ENCODE data around the gene RAD21L1. TPM values are rescaled to one million over a fixed set of nuclear protein-coding genes. Genes with fewer than 3 reads are reported as not detected.

The RAD21L1 gene
- total and polyA plus RNA-seq, 2 donors (not counting 1 experiment from before 2014, with no cell fraction given): 0.16 to 0.50 TPM

- DNase-seq (ENCODE audit: low read depth in 2 of 2): no peak
- Histone ChIP-seq H3K27ac (ENCODE audit: insufficient read depth, low read length) (no peak overlapping the region), H3K4me1 (ENCODE audit: control insufficient read depth, extremely low read depth, insufficient read depth, low read length) (no peaks in the 10 kb centered on the region), H3K79me2 (ENCODE audit: control insufficient read depth, insufficient read depth, low read length) (no peaks in the 10 kb centered on the region), H3K4me2 (ENCODE audit: extremely low read depth, insufficient read depth, low read length) (no peak overlapping the region), H3K27me3 (ENCODE audit: control insufficient read depth, insufficient read depth, low read length) (peaks cover 24% of the 10 kb centered on the region), H2AFZ (ENCODE audit: low read length) (no peak overlapping the region), H3K9me3 (ENCODE audit: control insufficient read depth, insufficient read depth, low read depth, low read length) (no peaks in the 10 kb centered on the region), H3K36me3 (ENCODE audit: control insufficient read depth, insufficient read depth, low read length) (no peaks in the 10 kb centered on the region), H4K20me1 (ENCODE audit: control insufficient read depth, extremely low read depth, insufficient read depth, low read length) (no peaks in the 10 kb centered on the region), H3K9ac (ENCODE audit: insufficient read depth, low read length) (no peak overlapping the region), H3K4me3 (replicated peaks in 1 of 4; ENCODE audit: control extremely low read depth in 1 of 4, insufficient read depth in 1 of 4, low read depth in 3 of 4, low read length in 4 of 4) (no peak overlapping the region)
- TF ChIP-seq EZH2 (IDR thresholded peaks at IDR 0.05; ENCODE audit: low read length, missing control alignments) (no peak), CTCF (conservative IDR thresholded peaks at IDR 0.05 in 1 of 2, IDR thresholded peaks at IDR 0.05 in 1 of 2; ENCODE audit: low read depth in 1 of 2, low read length in 2 of 2) (no peak)
Measured at GRCh38 chr20:1205802-1206201, 20.0 kb upstream of the RAD21L1 start.

GRCh38 chr20:1206366-1207148 is 19.3 kb upstream of the RAD21L1 start:
- Histone ChIP-seq H3K36me3 (ENCODE audit: control insufficient read depth, insufficient read depth, low read length) (no peaks in the 10 kb centered on the region), H3K4me2 (ENCODE audit: extremely low read depth, insufficient read depth, low read length) (peak overlapping the region; percentile 13), H3K27me3 (ENCODE audit: control insufficient read depth, insufficient read depth, low read length) (peaks cover 24% of the 10 kb centered on the region), H2AFZ (ENCODE audit: low read length) (no peak overlapping the region), H3K4me3 (replicated peaks in 1 of 4; ENCODE audit: control extremely low read depth in 1 of 4, insufficient read depth in 1 of 4, low read depth in 3 of 4, low read length in 4 of 4) (peak overlapping the region in 1 of 4 experiments; percentile 28), H3K27ac (ENCODE audit: insufficient read depth, low read length) (no peak overlapping the region), H3K79me2 (ENCODE audit: control insufficient read depth, insufficient read depth, low read length) (no peaks in the 10 kb centered on the region), H3K4me1 (ENCODE audit: control insufficient read depth, extremely low read depth, insufficient read depth, low read length) (no peaks in the 10 kb centered on the region), H4K20me1 (ENCODE audit: control insufficient read depth, extremely low read depth, insufficient read depth, low read length) (no peaks in the 10 kb centered on the region), H3K9me3 (ENCODE audit: control insufficient read depth, insufficient read depth, low read depth, low read length) (no peaks in the 10 kb centered on the region), H3K9ac (ENCODE audit: insufficient read depth, low read length) (no peak overlapping the region)
- TF ChIP-seq EZH2 (IDR thresholded peaks at IDR 0.05; ENCODE audit: low read length, missing control alignments): no peak
- no peak for TF ChIP-seq CTCF (conservative IDR thresholded peaks at IDR 0.05 in 1 of 2, IDR thresholded peaks at IDR 0.05 in 1 of 2; ENCODE audit: low read depth in 1 of 2, low read length in 2 of 2)
- DNase-seq (ENCODE audit: low read depth in 2 of 2): no peak

- Histone ChIP-seq H3K4me1 (ENCODE audit: control insufficient read depth, extremely low read depth, insufficient read depth, low read length) (no peaks in the 10 kb centered on the region), H3K9me3 (ENCODE audit: control insufficient read depth, insufficient read depth, low read depth, low read length) (no peaks in the 10 kb centered on the region), H2AFZ (ENCODE audit: low read length) (no peak overlapping the region), H3K27ac (ENCODE audit: insufficient read depth, low read length) (no peak overlapping the region), H3K4me3 (replicated peaks in 1 of 4; ENCODE audit: control extremely low read depth in 1 of 4, insufficient read depth in 1 of 4, low read depth in 3 of 4, low read length in 4 of 4) (no peak overlapping the region), H3K9ac (ENCODE audit: insufficient read depth, low read length) (no peak overlapping the region), H3K27me3 (ENCODE audit: control insufficient read depth, insufficient read depth, low read length) (peaks cover 24% of the 10 kb centered on the region), H4K20me1 (ENCODE audit: control insufficient read depth, extremely low read depth, insufficient read depth, low read length) (no peaks in the 10 kb centered on the region), H3K79me2 (ENCODE audit: control insufficient read depth, insufficient read depth, low read length) (no peaks in the 10 kb centered on the region), H3K4me2 (ENCODE audit: extremely low read depth, insufficient read depth, low read length) (no peak overlapping the region), H3K36me3 (ENCODE audit: control insufficient read depth, insufficient read depth, low read length) (no peaks in the 10 kb centered on the region)
- TF ChIP-seq EZH2 (IDR thresholded peaks at IDR 0.05; ENCODE audit: low read length, missing control alignments) (peak; percentile 45), CTCF (conservative IDR thresholded peaks at IDR 0.05 in 1 of 2, IDR thresholded peaks at IDR 0.05 in 1 of 2; ENCODE audit: low read depth in 1 of 2, low read length in 2 of 2) (no peak)
- no peak for DNase-seq (ENCODE audit: low read depth in 2 of 2)
Measured at GRCh38 chr20:1207293-1207878, 18.5 kb upstream of the RAD21L1 start.

Measured in fibroblast of lung (primary cell).